Psoas muscle (tissue), 8 donors: ENCODE measurements around the gene GNL1. TPM values are rescaled to one million over a fixed set of nuclear protein-coding genes. Genes with fewer than 3 reads are reported as not detected.

Experiments
- ATAC-seq, 4 donors: fragments of 200-7000 bp; cut with Tn5 transposase; one replicate each; pipeline ENCODE4 v1.9.1; 2020; ENCODE audit warnings: moderate library complexity in 3 of 4, mild to moderate bottlenecking in 2 of 4
- DNase-seq, 2 donors: peaks; one replicate each; pipeline ENCODE4 v3.0.0-alpha.2; 2020
- H3K27ac ChIP-seq: fragments of 200-600 bp; one replicate; pipeline ENCODE4 v1.8.0; 2022
- H3K27me3 ChIP-seq, 3 donors: fragments of 200-600 bp in 1 of 3; one replicate each; pipeline versions ENCODE4 v1.6.1 to v1.8.0; 2013 to 2022; ENCODE audit warnings: low read length in 2 of 3, mild to moderate bottlenecking in 2 of 3, moderate library complexity in 1 of 3; ENCODE audit not compliant: insufficient read depth in 3 of 3
- H3K36me3 ChIP-seq, 2 donors: fragments of 200-600 bp in 1 of 2; one replicate each; pipeline versions ENCODE4 v1.6.1 to v1.8.0; 2013 to 2022; ENCODE audit warnings: low read depth in 1 of 2, mild to moderate bottlenecking in 1 of 2, moderate library complexity in 1 of 2; ENCODE audit not compliant: insufficient read depth in 1 of 2
- H3K4me1 ChIP-seq: fragments of 200-600 bp; one replicate; pipeline ENCODE4 v1.8.0; 2022
- H3K4me3 ChIP-seq: fragments of 200-600 bp; one replicate; pipeline ENCODE4 v1.8.0; 2022; ENCODE audit warnings: mild to moderate bottlenecking
- H3K9me3 ChIP-seq: fragments of 200-600 bp; one replicate; pipeline ENCODE4 v1.8.0; 2022
- CTCF ChIP-seq: fragments of 200-600 bp; IDR thresholded peaks from one replicate; pipeline ENCODE4 v1.8.0; 2022; ENCODE audit warnings: antibody characterized with exemption
- WGBS, 3 donors: extraction: QIAGEN DNeasy Blood & Tissue Kit; methylation state at CpG; one replicate each; pipeline versions ENCODE4 v1.1.6 to v1.1.7; 2013; 5-methylcytosine and 5-hydroxymethylcytosine counted together
- intact Hi-C, 2 donors: fragments of 100-400 bp; cut with DNase I; formaldehyde crosslinking; loops; one replicate each; pipeline versions ENCODE4 v1.11.0 to v1.14.2; 2022
- polyA plus RNA-seq, 3 donors: library from polyadenylated mRNA; stranded (reverse); fragments of 200-250 nt; gene quantifications; one replicate each; pipeline ENCODE4 v1.2.3, GENCODE V29; 2013
- total RNA-seq, 4 donors: library from RNA; stranded (reverse); fragmentation: NEBNext Ultra II Directional in 2 of 4; extraction: Animal tissue kit (Norgen Biotek cat#: 25700) in 2 of 4; gene quantifications; one replicate each; pipeline versions ENCODE4 v1.2.1 to v1.2.4, GENCODE V29; 2021 to 2023
- donor health status: healthy with polysubstance abuse.
- donor health status: DM: no; HTN: no; CAD: no; lungs with moderate emphysema.
- donor health status: Bipolar disorder and iron deficiency.
- donor health status: healthy.
- donor health status: DM: yes; HTN: yes; CAD: no.
- donor health status: DM: no; HTN: no; CAD: no.
- donor health status: DM: no; HTN: no; CAD: no.
- donor health status: DM: yes; HTN: yes; CAD: no.

GNL1 gene
- total and polyA plus RNA-seq, 7 donors: 14.2 to 32.3 (median 26.1) TPM

GRCh38 chr6:30570263-30570662 lies 14.0 kb upstream of the GNL1 start:
- DNase-seq (no peak), ATAC-seq (no peak)
- Histone ChIP-seq H3K36me3 (peaks cover 0 to 15% of the 10 kb centered on the region in 2 donors), H3K9me3 (no peaks in the 10 kb centered on the region), H3K27me3 (no peaks in the 10 kb centered on the region), H3K27ac (peak overlapping the region; percentile 95), H3K4me1 (peaks cover 32% of the 10 kb centered on the region), H3K4me3 (peak overlapping the region; percentile 81)
- no peak for TF ChIP-seq CTCF
- WGBS, 3 donors: 72 to 86% (median 77%) methylated on average over 1 of the region's 1 CpG
- intact Hi-C loops: loop anchor here in 1 of 2 donors (2.0 to 5.0 kb wide), 2 partner anchors 13 to 107 kb away; partner anchors contain the start of genes GNL1 and PRR3

- WGBS, 3 donors: 64 to 88% (median 76%) methylated on average over 3 of the region's 3 CpGs
- H3K27ac ChIP-seq: no peak overlapping the region
- H3K36me3 ChIP-seq: peaks cover under 1 to 8% of the 10 kb centered on the region in 2 donors
- no peak for DNase-seq
- H3K4me3 ChIP-seq: no peak overlapping the region
- peaks cover 25% of the 10 kb centered on the region for H3K4me1 ChIP-seq
- no peaks in the 10 kb centered on the region for H3K27me3 ChIP-seq
- no peaks in the 10 kb centered on the region for H3K9me3 ChIP-seq
- TF ChIP-seq CTCF: no peak
- no peak for ATAC-seq
- intact Hi-C loops: no loop called here
Measured at GRCh38 chr6:30568245-30568644, 12.0 kb upstream of the GNL1 start.

GRCh38 chr6:30565772-30566171 lies 9.5 kb upstream of the GNL1 start:
- DNase-seq (no peak), ATAC-seq (no peak)
- no peak for TF ChIP-seq CTCF
- Histone ChIP-seq H3K36me3 (peaks cover 10 to 30% of the 10 kb centered on the region in 2 donors), H3K4me3 (no peak overlapping the region), H3K27me3 (no peaks in the 10 kb centered on the region), H3K9me3 (no peaks in the 10 kb centered on the region), H3K27ac (no peak overlapping the region), H3K4me1 (peaks cover 12% of the 10 kb centered on the region)
- intact Hi-C loops: no loop called here

GRCh38 chr6:30564114-30564513 lies 7.8 kb upstream of the GNL1 start:
- no peaks in the 10 kb centered on the region for H3K9me3 ChIP-seq
- peaks cover under 1% of the 10 kb centered on the region for H3K4me1 ChIP-seq
- no peak overlapping the region for H3K4me3 ChIP-seq
- ATAC-seq (no peak), DNase-seq (no peak)
- 98 to 100% (median 100%) methylated on average over 1 of the region's 1 CpG for WGBS, 3 donors
- TF ChIP-seq CTCF: no peak
- H3K27me3 ChIP-seq: no peaks in the 10 kb centered on the region
- H3K27ac ChIP-seq: no peak overlapping the region
- intact Hi-C loops: no loop called here
- H3K36me3 ChIP-seq: peaks cover 10 to 30% of the 10 kb centered on the region in 2 donors
